GM23338 (cell line): ENCODE data around the gene FN3KRP. TPM values are rescaled to one million over a fixed set of nuclear protein-coding genes. Genes with fewer than 3 reads are reported as not detected.

ENCODE experiments used
- ATAC-seq: fragments of 200-7000 bp; cut with Tn5 transposase; 3 replicates; pipeline ENCODE4 v1.9.1; 2020
- DNase-seq: peaks from one replicate; pipeline ENCODE4 v3.0.0-alpha.2; 2015; ENCODE audit warnings: low spot score
- H2AFZ ChIP-seq: fragments of 200-600 bp; sonication (generic); 2 replicates; pipeline ENCODE4 v1.8.0; 2016; ENCODE audit warnings: antibody characterized with exemption, mild to moderate bottlenecking, moderate library complexity
- H3F3A ChIP-seq: fragments of 200-600 bp; sonication (generic); replicated peaks from 2 replicates; pipeline ENCODE4 v1.8.0; 2017; ENCODE audit warnings: antibody characterized with exemption, mixed run types, low read depth
- H3K27ac ChIP-seq: fragments of 200-600 bp; sonication (generic); 2 replicates; pipeline ENCODE4 v1.6.1; 2016; ENCODE audit warnings: low read depth
- H3K27me3 ChIP-seq: fragments of 200-600 bp; sonication (generic); 2 replicates; pipeline ENCODE4 v1.8.0; 2016; ENCODE audit warnings: mild to moderate bottlenecking, mixed run types, moderate library complexity; ENCODE audit not compliant: insufficient read depth
- H3K36me3 ChIP-seq: fragments of 200-600 bp; sonication (generic); 2 replicates; pipeline ENCODE4 v1.8.0; 2016; ENCODE audit warnings: mild to moderate bottlenecking; ENCODE audit not compliant: insufficient read depth
- H3K4me1 ChIP-seq: fragments of 200-600 bp; sonication (generic); 2 replicates; pipeline ENCODE4 v1.8.0; 2016; ENCODE audit warnings: mild to moderate bottlenecking, moderate library complexity; ENCODE audit not compliant: insufficient read depth
- H3K4me2 ChIP-seq: fragments of 200-600 bp; sonication (generic); 2 replicates; pipeline ENCODE4 v1.7.1; 2017; ENCODE audit warnings: mixed run types
- H3K4me3 ChIP-seq: fragments of 200-600 bp; sonication (generic); 2 replicates; pipeline ENCODE4 v1.6.1; 2016; ENCODE audit warnings: mixed run types
- H3K79me2 ChIP-seq: fragments of 200-600 bp; sonication (generic); replicated peaks from 2 replicates; pipeline ENCODE4 v1.8.0; 2017; ENCODE audit warnings: mild to moderate bottlenecking; ENCODE audit not compliant: insufficient read depth
- H3K9me2 ChIP-seq: fragments of 200-600 bp; sonication (generic); 2 replicates; pipeline ENCODE4 v1.8.0; 2017; ENCODE audit not compliant: insufficient read depth
- H4K20me1 ChIP-seq: fragments of 200-600 bp; sonication (generic); replicated peaks from 2 replicates; pipeline ENCODE4 v1.8.0; 2017; ENCODE audit warnings: mild to moderate bottlenecking; ENCODE audit not compliant: insufficient read depth
- H3K27ac Mint-ChIP-seq: 2 replicates; pipeline ENCODE4 v1.8.0; 2020; ENCODE audit warnings: inconsistent platforms, mild to moderate bottlenecking, moderate library complexity, mixed read lengths
- H3K27me3 Mint-ChIP-seq: 3 replicates; pipeline ENCODE4 v1.8.0; 2022; ENCODE audit warnings: low read depth, mild to moderate bottlenecking, moderate library complexity, mixed read lengths, inconsistent platforms; ENCODE audit not compliant: insufficient read depth, poor library complexity
- H3K36me3 Mint-ChIP-seq: 3 replicates; pipeline ENCODE4 v1.8.0; 2021; ENCODE audit warnings: low read depth, mild to moderate bottlenecking, inconsistent platforms, moderate library complexity, mixed read lengths
- H3K4me1 Mint-ChIP-seq: 3 replicates; pipeline ENCODE4 v1.8.0; 2020; ENCODE audit warnings: mild to moderate bottlenecking, inconsistent platforms, mixed read lengths
- H3K4me3 Mint-ChIP-seq: 3 replicates; pipeline ENCODE4 v1.8.0; 2021; ENCODE audit warnings: moderate library complexity, mild to moderate bottlenecking, inconsistent platforms, mixed read lengths
- H3K9me3 Mint-ChIP-seq: 3 replicates; pipeline ENCODE4 v1.8.0; 2020; ENCODE audit warnings: moderate library complexity, mild to moderate bottlenecking, inconsistent platforms, mixed read lengths
- CREB1 ChIP-seq: fragments of 250-450 bp; sonication (Bioruptor Pico); IDR thresholded peaks from 2 replicates; pipeline ENCODE4 v1.5.0; 2020; ENCODE audit warnings: low read depth, mild to moderate bottlenecking, moderate library complexity
- ETS1 ChIP-seq: IDR thresholded peaks from 2 replicates; pipeline ENCODE4 v1.6.1; 2016; ENCODE audit warnings: antibody characterized with exemption
- EZH2 ChIP-seq: fragments of 200-600 bp; sonication (generic); IDR thresholded peaks from one replicate; pipeline ENCODE4 v1.8.0; 2017; ENCODE audit warnings: antibody characterized with exemption, mild to moderate bottlenecking, low read depth; ENCODE audit not compliant: unreplicated experiment
- EZH2phosphoT487 ChIP-seq: fragments of 200-600 bp; sonication (generic); IDR thresholded peaks from one replicate; pipeline ENCODE4 v1.8.1; 2018; ENCODE audit warnings: antibody characterized with exemption; ENCODE audit not compliant: unreplicated experiment
- JUNB ChIP-seq: IDR thresholded peaks from one replicate; pipeline ENCODE4 v1.6.1; 2016; ENCODE audit warnings: antibody characterized with exemption; ENCODE audit not compliant: unreplicated experiment
- NANOG ChIP-seq: IDR thresholded peaks from 2 replicates; pipeline ENCODE4 v1.6.1; 2016; ENCODE audit warnings: antibody characterized with exemption, borderline replicate concordance
- POLR2AphosphoS5 ChIP-seq: IDR thresholded peaks from 2 replicates; pipeline ENCODE4 v1.6.1; 2016; ENCODE audit warnings: antibody characterized with exemption, low read depth
- STAT1 ChIP-seq: IDR thresholded peaks from one replicate; pipeline ENCODE4 v1.6.1; 2016; ENCODE audit warnings: antibody characterized with exemption; ENCODE audit not compliant: unreplicated experiment
- ZNF114 ChIP-seq: fragments of 250-450 bp; sonication (Bioruptor Pico); IDR thresholded peaks from 2 replicates; pipeline ENCODE4 v1.5.0; 2020; ENCODE audit warnings: mild to moderate bottlenecking, moderate library complexity
- ZNF331 ChIP-seq: fragments of 250-450 bp; sonication (Bioruptor Pico); IDR thresholded peaks from 2 replicates; pipeline ENCODE4 v1.5.0; 2020; ENCODE audit warnings: low read depth, mild to moderate bottlenecking, moderate library complexity
- polyA plus RNA-seq: library from polyadenylated mRNA; unstranded; fragments of >200 nt; fragmentation: Nextera tagmentation; extraction: Ambion mirVana; gene quantifications from 2 replicates; pipeline ENCODE4 v1.2.1, GENCODE V29; 2016
- total RNA-seq: library from RNA; depleted of rRNA; stranded (reverse); fragments of >200 nt; shearing (Covaris generic); gene quantifications from 2 replicates; pipeline ENCODE4 v1.2.3, GENCODE V29; 2014
- TF ChIP-seq, protein P1 (sequence below): fragments of 250-450 bp; sonication (Bioruptor Pico); IDR thresholded peaks from 2 replicates; pipeline ENCODE4 v1.5.0; 2020; ENCODE audit warnings: mild to moderate bottlenecking, moderate library complexity
- TF ChIP-seq, protein P2 (sequence below): IDR thresholded peaks from one replicate; pipeline ENCODE4 v1.6.1; 2018; ENCODE audit warnings: antibody characterized with exemption; ENCODE audit not compliant: unreplicated experiment
- TF ChIP-seq, protein P3 (sequence below), 2 experiments: fragments of 200-600 bp in 1 of 2; sonication (generic) in 1 of 2; conservative IDR thresholded peaks; 2 replicates each; pipeline versions ENCODE4 v1.5.1 to v1.6.1; 2016 to 2017; ENCODE audit warnings: antibody characterized with exemption in 2 of 2, low read depth in 2 of 2, mild to moderate bottlenecking in 2 of 2, moderate library complexity in 1 of 2

FN3KRP gene
- total and polyA plus RNA-seq, 2 experiments from 2014 or later, result 15.9 to 16.7 TPM

DNA sequence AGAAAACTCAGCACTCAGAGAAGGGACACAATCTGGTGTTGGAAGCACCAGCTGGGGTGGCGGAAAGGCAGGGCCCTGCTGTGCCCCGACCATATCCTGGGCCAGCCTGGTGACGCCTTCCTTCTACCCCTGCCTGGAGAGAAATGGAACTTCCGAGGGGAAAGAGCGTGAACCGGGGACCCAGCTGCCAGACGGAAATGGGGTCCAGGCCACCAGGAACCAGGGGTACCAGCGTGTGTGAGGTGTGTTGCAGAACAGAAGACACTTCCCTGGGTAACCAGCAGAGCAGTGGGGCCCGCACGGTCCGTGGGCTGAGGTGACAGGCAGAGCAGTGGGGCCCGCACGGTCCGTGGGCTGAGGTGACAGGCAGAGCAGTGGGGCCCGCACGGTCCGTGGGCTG is 24.8 kb upstream of the FN3KRP start:
- no peak for TF ChIP-seq NANOG
- TF ChIP-seq EZH2phosphoT487, result no peak
- no peak for TF ChIP-seq JUNB
- TF ChIP-seq ETS1, result no peak
- no peak for TF ChIP-seq ZNF331 (CRISPR knock-in tag)
- no peak for TF ChIP-seq STAT1
- TF ChIP-seq EZH2, result no peak
- TF ChIP-seq ZNF114 (CRISPR knock-in tag), result no peak
- TF ChIP-seq, protein P1, sequence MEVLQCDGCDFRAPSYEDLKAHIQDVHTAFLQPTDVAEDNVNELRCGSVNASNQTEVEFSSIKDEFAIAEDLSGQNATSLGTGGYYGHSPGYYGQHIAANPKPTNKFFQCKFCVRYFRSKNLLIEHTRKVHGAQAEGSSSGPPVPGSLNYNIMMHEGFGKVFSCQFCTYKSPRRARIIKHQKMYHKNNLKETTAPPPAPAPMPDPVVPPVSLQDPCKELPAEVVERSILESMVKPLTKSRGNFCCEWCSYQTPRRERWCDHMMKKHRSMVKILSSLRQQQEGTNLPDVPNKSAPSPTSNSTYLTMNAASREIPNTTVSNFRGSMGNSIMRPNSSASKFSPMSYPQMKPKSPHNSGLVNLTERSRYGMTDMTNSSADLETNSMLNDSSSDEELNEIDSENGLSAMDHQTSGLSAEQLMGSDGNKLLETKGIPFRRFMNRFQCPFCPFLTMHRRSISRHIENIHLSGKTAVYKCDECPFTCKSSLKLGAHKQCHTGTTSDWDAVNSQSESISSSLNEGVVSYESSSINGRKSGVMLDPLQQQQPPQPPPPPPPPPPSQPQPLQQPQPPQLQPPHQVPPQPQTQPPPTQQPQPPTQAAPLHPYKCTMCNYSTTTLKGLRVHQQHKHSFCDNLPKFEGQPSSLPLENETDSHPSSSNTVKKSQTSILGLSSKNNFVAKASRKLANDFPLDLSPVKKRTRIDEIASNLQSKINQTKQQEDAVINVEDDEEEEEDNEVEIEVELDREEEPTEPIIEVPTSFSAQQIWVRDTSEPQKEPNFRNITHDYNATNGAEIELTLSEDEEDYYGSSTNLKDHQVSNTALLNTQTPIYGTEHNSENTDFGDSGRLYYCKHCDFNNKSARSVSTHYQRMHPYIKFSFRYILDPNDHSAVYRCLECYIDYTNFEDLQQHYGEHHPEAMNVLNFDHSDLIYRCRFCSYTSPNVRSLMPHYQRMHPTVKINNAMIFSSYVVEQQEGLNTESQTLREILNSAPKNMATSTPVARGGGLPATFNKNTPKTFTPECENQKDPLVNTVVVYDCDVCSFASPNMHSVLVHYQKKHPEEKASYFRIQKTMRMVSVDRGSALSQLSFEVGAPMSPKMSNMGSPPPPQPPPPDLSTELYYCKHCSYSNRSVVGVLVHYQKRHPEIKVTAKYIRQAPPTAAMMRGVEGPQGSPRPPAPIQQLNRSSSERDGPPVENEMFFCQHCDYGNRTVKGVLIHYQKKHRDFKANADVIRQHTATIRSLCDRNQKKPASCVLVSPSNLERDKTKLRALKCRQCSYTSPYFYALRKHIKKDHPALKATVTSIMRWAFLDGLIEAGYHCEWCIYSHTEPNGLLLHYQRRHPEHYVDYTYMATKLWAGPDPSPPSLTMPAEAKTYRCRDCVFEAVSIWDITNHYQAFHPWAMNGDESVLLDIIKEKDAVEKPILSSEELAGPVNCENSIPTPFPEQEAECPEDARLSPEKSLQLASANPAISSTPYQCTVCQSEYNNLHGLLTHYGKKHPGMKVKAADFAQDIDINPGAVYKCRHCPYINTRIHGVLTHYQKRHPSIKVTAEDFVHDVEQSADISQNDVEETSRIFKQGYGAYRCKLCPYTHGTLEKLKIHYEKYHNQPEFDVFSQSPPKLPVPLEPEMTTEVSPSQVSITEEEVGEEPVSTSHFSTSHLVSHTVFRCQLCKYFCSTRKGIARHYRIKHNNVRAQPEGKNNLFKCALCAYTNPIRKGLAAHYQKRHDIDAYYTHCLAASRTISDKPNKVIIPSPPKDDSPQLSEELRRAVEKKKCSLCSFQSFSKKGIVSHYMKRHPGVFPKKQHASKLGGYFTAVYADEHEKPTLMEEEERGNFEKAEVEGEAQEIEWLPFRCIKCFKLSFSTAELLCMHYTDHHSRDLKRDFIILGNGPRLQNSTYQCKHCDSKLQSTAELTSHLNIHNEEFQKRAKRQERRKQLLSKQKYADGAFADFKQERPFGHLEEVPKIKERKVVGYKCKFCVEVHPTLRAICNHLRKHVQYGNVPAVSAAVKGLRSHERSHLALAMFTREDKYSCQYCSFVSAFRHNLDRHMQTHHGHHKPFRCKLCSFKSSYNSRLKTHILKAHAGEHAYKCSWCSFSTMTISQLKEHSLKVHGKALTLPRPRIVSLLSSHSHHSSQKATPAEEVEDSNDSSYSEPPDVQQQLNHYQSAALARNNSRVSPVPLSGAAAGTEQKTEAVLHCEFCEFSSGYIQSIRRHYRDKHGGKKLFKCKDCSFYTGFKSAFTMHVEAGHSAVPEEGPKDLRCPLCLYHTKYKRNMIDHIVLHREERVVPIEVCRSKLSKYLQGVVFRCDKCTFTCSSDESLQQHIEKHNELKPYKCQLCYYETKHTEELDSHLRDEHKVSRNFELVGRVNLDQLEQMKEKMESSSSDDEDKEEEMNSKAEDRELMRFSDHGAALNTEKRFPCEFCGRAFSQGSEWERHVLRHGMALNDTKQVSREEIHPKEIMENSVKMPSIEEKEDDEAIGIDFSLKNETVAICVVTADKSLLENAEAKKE (CRISPR knock-in tag), result no peak
- no peak for TF ChIP-seq CREB1 (CRISPR knock-in tag)
- TF ChIP-seq, protein P2, sequence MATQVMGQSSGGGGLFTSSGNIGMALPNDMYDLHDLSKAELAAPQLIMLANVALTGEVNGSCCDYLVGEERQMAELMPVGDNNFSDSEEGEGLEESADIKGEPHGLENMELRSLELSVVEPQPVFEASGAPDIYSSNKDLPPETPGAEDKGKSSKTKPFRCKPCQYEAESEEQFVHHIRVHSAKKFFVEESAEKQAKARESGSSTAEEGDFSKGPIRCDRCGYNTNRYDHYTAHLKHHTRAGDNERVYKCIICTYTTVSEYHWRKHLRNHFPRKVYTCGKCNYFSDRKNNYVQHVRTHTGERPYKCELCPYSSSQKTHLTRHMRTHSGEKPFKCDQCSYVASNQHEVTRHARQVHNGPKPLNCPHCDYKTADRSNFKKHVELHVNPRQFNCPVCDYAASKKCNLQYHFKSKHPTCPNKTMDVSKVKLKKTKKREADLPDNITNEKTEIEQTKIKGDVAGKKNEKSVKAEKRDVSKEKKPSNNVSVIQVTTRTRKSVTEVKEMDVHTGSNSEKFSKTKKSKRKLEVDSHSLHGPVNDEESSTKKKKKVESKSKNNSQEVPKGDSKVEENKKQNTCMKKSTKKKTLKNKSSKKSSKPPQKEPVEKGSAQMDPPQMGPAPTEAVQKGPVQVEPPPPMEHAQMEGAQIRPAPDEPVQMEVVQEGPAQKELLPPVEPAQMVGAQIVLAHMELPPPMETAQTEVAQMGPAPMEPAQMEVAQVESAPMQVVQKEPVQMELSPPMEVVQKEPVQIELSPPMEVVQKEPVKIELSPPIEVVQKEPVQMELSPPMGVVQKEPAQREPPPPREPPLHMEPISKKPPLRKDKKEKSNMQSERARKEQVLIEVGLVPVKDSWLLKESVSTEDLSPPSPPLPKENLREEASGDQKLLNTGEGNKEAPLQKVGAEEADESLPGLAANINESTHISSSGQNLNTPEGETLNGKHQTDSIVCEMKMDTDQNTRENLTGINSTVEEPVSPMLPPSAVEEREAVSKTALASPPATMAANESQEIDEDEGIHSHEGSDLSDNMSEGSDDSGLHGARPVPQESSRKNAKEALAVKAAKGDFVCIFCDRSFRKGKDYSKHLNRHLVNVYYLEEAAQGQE, result no peak
- no peak for TF ChIP-seq POLR2AphosphoS5
- TF ChIP-seq, protein P3, sequence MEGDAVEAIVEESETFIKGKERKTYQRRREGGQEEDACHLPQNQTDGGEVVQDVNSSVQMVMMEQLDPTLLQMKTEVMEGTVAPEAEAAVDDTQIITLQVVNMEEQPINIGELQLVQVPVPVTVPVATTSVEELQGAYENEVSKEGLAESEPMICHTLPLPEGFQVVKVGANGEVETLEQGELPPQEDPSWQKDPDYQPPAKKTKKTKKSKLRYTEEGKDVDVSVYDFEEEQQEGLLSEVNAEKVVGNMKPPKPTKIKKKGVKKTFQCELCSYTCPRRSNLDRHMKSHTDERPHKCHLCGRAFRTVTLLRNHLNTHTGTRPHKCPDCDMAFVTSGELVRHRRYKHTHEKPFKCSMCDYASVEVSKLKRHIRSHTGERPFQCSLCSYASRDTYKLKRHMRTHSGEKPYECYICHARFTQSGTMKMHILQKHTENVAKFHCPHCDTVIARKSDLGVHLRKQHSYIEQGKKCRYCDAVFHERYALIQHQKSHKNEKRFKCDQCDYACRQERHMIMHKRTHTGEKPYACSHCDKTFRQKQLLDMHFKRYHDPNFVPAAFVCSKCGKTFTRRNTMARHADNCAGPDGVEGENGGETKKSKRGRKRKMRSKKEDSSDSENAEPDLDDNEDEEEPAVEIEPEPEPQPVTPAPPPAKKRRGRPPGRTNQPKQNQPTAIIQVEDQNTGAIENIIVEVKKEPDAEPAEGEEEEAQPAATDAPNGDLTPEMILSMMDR (conservative IDR thresholded peaks at IDR 0.05; ENCODE audit: low read depth in 2 of 2), result no peak
- no peak for ATAC-seq

More for the DNA sequence above, 24.8 kb upstream of the FN3KRP start:
- Mint-ChIP-seq H3K36me3 (no peaks in the 10 kb centered on the region), H3K27me3 (peaks cover 10% of the 10 kb centered on the region), H3K9me3 (no peaks in the 10 kb centered on the region; the same call in 2 of the 3 replicates), H3K4me1 (no peaks in the 10 kb centered on the region; the same call in 2 of the 3 replicates), H3K27ac (no peak overlapping the region), H3K4me3 (no peak overlapping the region)
- Histone ChIP-seq H3K4me1 (no peaks in the 10 kb centered on the region), H3F3A (no peaks in the 10 kb centered on the region), H3K27ac (no peak overlapping the region), H4K20me1 (no peaks in the 10 kb centered on the region), H3K4me2 (no peak overlapping the region), H3K4me3 (no peak overlapping the region), H3K27me3 (peaks cover 14% of the 10 kb centered on the region), H2AFZ (no peak overlapping the region), H3K36me3 (no peaks in the 10 kb centered on the region), H3K79me2 (no peaks in the 10 kb centered on the region), H3K9me2 (no peaks in the 10 kb centered on the region)
- no peak for DNase-seq
